ENCODE results near the gene PACRG. TPM values are rescaled to one million over a fixed set of nuclear protein-coding genes. Genes with fewer than 3 reads are reported as not detected.

PACRG gene
- polyA plus RNA-seq, 1 donor (not counting 4 experiments of a cell fraction or from before 2014, with no cell fraction given) = 0.31 TPM

DNA sequence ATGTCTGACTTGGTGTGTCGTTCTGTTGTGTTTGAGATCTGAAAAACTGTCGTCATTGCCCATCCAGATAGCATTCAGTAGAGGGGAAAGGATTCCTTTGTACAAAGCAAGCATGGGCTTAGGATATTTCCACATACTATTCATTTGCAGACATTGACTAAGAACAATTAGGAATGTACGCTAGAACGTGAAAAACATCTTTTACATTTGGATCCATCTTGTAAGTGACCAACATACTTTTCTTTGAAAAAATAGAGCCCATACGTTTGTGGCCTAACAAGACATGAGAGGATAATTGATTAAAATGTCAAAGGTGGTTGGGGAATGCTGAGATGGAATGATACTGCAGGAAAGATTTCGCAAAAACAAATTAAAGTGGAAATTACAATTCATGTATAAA lies 461.0 kb downstream of the PACRG start:
- Histone ChIP-seq H3K4me2 (ENCODE audit: control insufficient read depth, extremely low read depth, insufficient read depth, low read depth, low read length) (no peak overlapping the region), H3K4me1 (ENCODE audit: control insufficient read depth, extremely low read depth, insufficient read depth, low read length) (no peaks in the 10 kb centered on the region), H3K27me3 (ENCODE audit: control insufficient read depth, extremely low read depth, insufficient read depth, low read length) (no peaks in the 10 kb centered on the region), H4K20me1 (ENCODE audit: control insufficient read depth, extremely low read depth, insufficient read depth, low read length) (no peaks in the 10 kb centered on the region), H3K36me3 (ENCODE audit: control insufficient read depth in 2 of 2, extremely low read depth in 1 of 2, insufficient read depth in 2 of 2, low read length in 2 of 2) (no peaks in the 10 kb centered on the region), H3K79me2 (ENCODE audit: control insufficient read depth, insufficient read depth, low read length) (no peaks in the 10 kb centered on the region), H3K9ac (ENCODE audit: control insufficient read depth, extremely low read depth, insufficient read depth, low read length) (no peak overlapping the region), H3K9me3 (ENCODE audit: control insufficient read depth, low read depth, low read length) (no peaks in the 10 kb centered on the region), H2AFZ (ENCODE audit: control insufficient read depth, low read length) (no peak overlapping the region), H3K9me1 (ENCODE audit: control insufficient read depth, extremely low read depth, insufficient read depth, low read length) (no peaks in the 10 kb centered on the region), H3K4me3 (ENCODE audit: control insufficient read depth in 2 of 3, extremely low read depth in 1 of 3, insufficient read depth in 2 of 3, low read depth in 1 of 3, low read length in 3 of 3) (no peak overlapping the region), H3K27ac (ENCODE audit: control insufficient read depth, insufficient read depth, low read length) (no peak overlapping the region)
- DNase-seq (ENCODE audit: low read depth, low spot score) (no peak), FAIRE-seq (no peak)
- TF ChIP-seq EZH2 (IDR thresholded peaks at IDR 0.05; ENCODE audit: low read length) = no peak
- no peak for TF ChIP-seq CTCF (optimal IDR thresholded peaks at IDR 0.05 in 1 of 3, IDR thresholded peaks at IDR 0.05 in 1 of 3, conservative IDR thresholded peaks at IDR 0.05 in 1 of 3; ENCODE audit: extremely low read depth in 1 of 3, insufficient read depth in 2 of 3, low read length in 3 of 3)
- dilution Hi-C loops (cut with MboI; ENCODE audit: extremely low pct_ligation_motif_present, low sequenced_read_pairs) = no loop called here

GRCh38 chr6:163189609-163190008 lies 461.8 kb downstream of the PACRG start:
- dilution Hi-C loops (cut with MboI; ENCODE audit: extremely low pct_ligation_motif_present, low sequenced_read_pairs) = no loop called here
- DNase-seq (ENCODE audit: low read depth, low spot score) = no peak

More at GRCh38 chr6:163189609-163190008, 461.8 kb downstream of the PACRG start:
- Histone ChIP-seq H4K20me1 (ENCODE audit: control insufficient read depth, extremely low read depth, insufficient read depth, low read length) (no peaks in the 10 kb centered on the region), H3K79me2 (ENCODE audit: control insufficient read depth, insufficient read depth, low read length) (no peaks in the 10 kb centered on the region), H3K9me1 (ENCODE audit: control insufficient read depth, extremely low read depth, insufficient read depth, low read length) (no peaks in the 10 kb centered on the region), H3K4me1 (ENCODE audit: control insufficient read depth, extremely low read depth, insufficient read depth, low read length) (no peaks in the 10 kb centered on the region), H3K4me3 (ENCODE audit: control insufficient read depth in 2 of 3, extremely low read depth in 1 of 3, insufficient read depth in 2 of 3, low read depth in 1 of 3, low read length in 3 of 3) (no peak overlapping the region), H3K36me3 (ENCODE audit: control insufficient read depth in 2 of 2, extremely low read depth in 1 of 2, insufficient read depth in 2 of 2, low read length in 2 of 2) (no peaks in the 10 kb centered on the region), H3K27me3 (ENCODE audit: control insufficient read depth, extremely low read depth, insufficient read depth, low read length) (no peaks in the 10 kb centered on the region), H3K4me2 (ENCODE audit: control insufficient read depth, extremely low read depth, insufficient read depth, low read depth, low read length) (no peak overlapping the region), H3K9me3 (ENCODE audit: control insufficient read depth, low read depth, low read length) (no peaks in the 10 kb centered on the region), H3K9ac (ENCODE audit: control insufficient read depth, extremely low read depth, insufficient read depth, low read length) (no peak overlapping the region), H2AFZ (ENCODE audit: control insufficient read depth, low read length) (no peak overlapping the region), H3K27ac (ENCODE audit: control insufficient read depth, insufficient read depth, low read length) (no peak overlapping the region)
- no peak for FAIRE-seq
- TF ChIP-seq CTCF (optimal IDR thresholded peaks at IDR 0.05 in 1 of 3, IDR thresholded peaks at IDR 0.05 in 1 of 3, conservative IDR thresholded peaks at IDR 0.05 in 1 of 3; ENCODE audit: extremely low read depth in 1 of 3, insufficient read depth in 2 of 3, low read length in 3 of 3) (no peak), EZH2 (IDR thresholded peaks at IDR 0.05; ENCODE audit: low read length) (no peak)
